Suprapubic skin (tissue), 4 donors: Measurements from ENCODE around the gene BHLHE41. TPM values are rescaled to one million over a fixed set of nuclear protein-coding genes. Genes with fewer than 3 reads are reported as not detected.

ENCODE experiments used
- DNase-seq, 2 donors: peaks; one replicate each; pipeline ENCODE4 v3.0.0-alpha.2; 2019; ENCODE audit warnings: low spot score in 2 of 2
- H3K27ac ChIP-seq: fragments of 200-600 bp; sonication (generic); one replicate; pipeline ENCODE4 v1.5.1; 2019
- H3K27me3 ChIP-seq: fragments of 200-600 bp; sonication (generic); one replicate; pipeline ENCODE4 v1.5.1; 2019
- H3K36me3 ChIP-seq: fragments of 200-600 bp; sonication (generic); one replicate; pipeline ENCODE4 v1.5.1; 2019
- H3K4me1 ChIP-seq: fragments of 200-600 bp; sonication (generic); one replicate; pipeline ENCODE4 v1.5.1; 2019
- H3K4me3 ChIP-seq: fragments of 200-600 bp; sonication (generic); one replicate; pipeline ENCODE4 v1.5.1; 2019; ENCODE audit warnings: mild to moderate bottlenecking
- H3K9me3 ChIP-seq: fragments of 200-600 bp; sonication (generic); one replicate; pipeline ENCODE4 v1.5.1; 2019
- EP300 ChIP-seq: sonication (generic); formaldehyde crosslinking; IDR thresholded peaks from one replicate; pipeline ENCODE4 v1.6.1; 2017; ENCODE audit warnings: antibody characterized with exemption
- POLR2A ChIP-seq, 2 donors: fragments of 450-650 bp; IDR thresholded peaks; one replicate each; pipeline ENCODE4 v1.6.1; 2017; ENCODE audit warnings: antibody characterized with exemption in 2 of 2, mild to moderate bottlenecking in 2 of 2, moderate library complexity in 2 of 2
- POLR2AphosphoS5 ChIP-seq, 3 donors: sonication (generic); formaldehyde crosslinking; IDR thresholded peaks; one replicate each; pipeline ENCODE4 v1.6.1; 2017; ENCODE audit warnings: antibody characterized with exemption in 3 of 3
- WGBS: methylation state at CpG from one replicate; pipeline ENCODE4 v1.1.5; 2018; 5-methylcytosine and 5-hydroxymethylcytosine counted together
- total RNA-seq, 4 donors: library from RNA; depleted of rRNA; stranded (reverse); fragments of >200 nt; gene quantifications; one replicate each; pipeline ENCODE4 v1.1.0, GENCODE V29; 2016
- TF ChIP-seq, protein P1 (sequence below), 2 donors: fragments of 200-600 bp in 1 of 2; fragments of 450-650 bp in 1 of 2; sonication (generic) in 1 of 2; IDR thresholded peaks; one replicate each; pipeline ENCODE4 v1.5.1; 2016 to 2019; ENCODE audit warnings: antibody characterized with exemption in 2 of 2, mild to moderate bottlenecking in 1 of 2, moderate library complexity in 1 of 2

The BHLHE41 gene
- total RNA-seq, 4 donors from 2014 or later: 2.5 to 7.2 (median 5.6) TPM

DNA sequence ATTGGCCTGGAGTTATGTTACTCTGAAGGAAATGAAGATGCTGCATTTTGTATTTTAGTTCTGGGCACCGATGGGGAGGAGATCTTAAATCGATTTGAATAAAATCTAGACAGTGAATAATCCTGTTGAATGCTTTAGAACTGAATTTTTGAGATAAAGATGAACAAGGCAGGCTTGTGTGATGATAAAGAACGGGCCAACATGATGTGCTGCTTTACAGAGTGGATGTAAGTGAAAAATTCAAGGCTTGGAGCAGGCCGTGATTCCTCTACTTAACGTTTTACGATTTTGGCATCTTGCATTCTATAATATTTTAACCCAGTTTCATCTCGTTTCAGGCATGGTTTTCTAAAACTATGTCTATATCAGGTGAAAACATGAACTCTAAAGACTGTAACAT lies 23.5 kb upstream of the BHLHE41 start:
- no peak for DNase-seq
- peaks cover 12% of the 10 kb centered on the region for H3K4me1 ChIP-seq
- H3K36me3 ChIP-seq: no peaks in the 10 kb centered on the region
- 84% methylated on average over 7 of the region's 7 CpGs for WGBS
- H3K4me3 ChIP-seq: no peak overlapping the region
- no peak overlapping the region for H3K27ac ChIP-seq
- TF ChIP-seq POLR2A (IDR thresholded peaks at IDR 0.05): no peak
- no peak for TF ChIP-seq EP300
- TF ChIP-seq, protein P1, sequence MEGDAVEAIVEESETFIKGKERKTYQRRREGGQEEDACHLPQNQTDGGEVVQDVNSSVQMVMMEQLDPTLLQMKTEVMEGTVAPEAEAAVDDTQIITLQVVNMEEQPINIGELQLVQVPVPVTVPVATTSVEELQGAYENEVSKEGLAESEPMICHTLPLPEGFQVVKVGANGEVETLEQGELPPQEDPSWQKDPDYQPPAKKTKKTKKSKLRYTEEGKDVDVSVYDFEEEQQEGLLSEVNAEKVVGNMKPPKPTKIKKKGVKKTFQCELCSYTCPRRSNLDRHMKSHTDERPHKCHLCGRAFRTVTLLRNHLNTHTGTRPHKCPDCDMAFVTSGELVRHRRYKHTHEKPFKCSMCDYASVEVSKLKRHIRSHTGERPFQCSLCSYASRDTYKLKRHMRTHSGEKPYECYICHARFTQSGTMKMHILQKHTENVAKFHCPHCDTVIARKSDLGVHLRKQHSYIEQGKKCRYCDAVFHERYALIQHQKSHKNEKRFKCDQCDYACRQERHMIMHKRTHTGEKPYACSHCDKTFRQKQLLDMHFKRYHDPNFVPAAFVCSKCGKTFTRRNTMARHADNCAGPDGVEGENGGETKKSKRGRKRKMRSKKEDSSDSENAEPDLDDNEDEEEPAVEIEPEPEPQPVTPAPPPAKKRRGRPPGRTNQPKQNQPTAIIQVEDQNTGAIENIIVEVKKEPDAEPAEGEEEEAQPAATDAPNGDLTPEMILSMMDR (IDR thresholded peaks at IDR 0.05): no peak
- TF ChIP-seq POLR2AphosphoS5 (IDR thresholded peaks at IDR 0.05): no peak
- no peaks in the 10 kb centered on the region for H3K27me3 ChIP-seq
- H3K9me3 ChIP-seq: no peaks in the 10 kb centered on the region

DNA sequence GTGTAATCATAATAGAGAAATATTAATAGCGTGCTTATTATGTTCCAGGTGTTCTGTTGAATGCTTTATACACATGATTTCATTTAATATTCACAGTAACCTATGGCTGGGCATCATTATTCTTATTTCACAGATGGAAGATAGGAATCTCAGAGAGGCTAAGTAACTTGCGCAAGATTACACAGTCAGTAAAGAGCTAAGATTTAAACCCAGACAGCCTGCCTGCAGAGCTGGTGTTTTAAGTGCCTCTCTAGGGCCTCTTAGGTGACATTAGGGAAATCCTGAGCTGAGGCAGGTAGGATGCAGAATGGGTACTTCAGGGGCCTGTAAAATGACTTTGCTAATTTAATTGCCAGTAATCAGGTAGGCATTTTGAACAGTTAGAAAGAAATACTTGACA lies 18.5 kb upstream of the BHLHE41 start:
- TF ChIP-seq POLR2AphosphoS5 (IDR thresholded peaks at IDR 0.05) (no peak), POLR2A (IDR thresholded peaks at IDR 0.05) (no peak), EP300 (no peak)
- TF ChIP-seq, protein P1 (IDR thresholded peaks at IDR 0.05): no peak
- no peaks in the 10 kb centered on the region for H3K9me3 ChIP-seq
- no peak overlapping the region for H3K4me3 ChIP-seq
- no peak overlapping the region for H3K27ac ChIP-seq
- H3K27me3 ChIP-seq: no peaks in the 10 kb centered on the region
- WGBS: 45% methylated on average over 2 of the region's 2 CpGs
- no peaks in the 10 kb centered on the region for H3K4me1 ChIP-seq
- no peak for DNase-seq
- no peaks in the 10 kb centered on the region for H3K36me3 ChIP-seq

DNA sequence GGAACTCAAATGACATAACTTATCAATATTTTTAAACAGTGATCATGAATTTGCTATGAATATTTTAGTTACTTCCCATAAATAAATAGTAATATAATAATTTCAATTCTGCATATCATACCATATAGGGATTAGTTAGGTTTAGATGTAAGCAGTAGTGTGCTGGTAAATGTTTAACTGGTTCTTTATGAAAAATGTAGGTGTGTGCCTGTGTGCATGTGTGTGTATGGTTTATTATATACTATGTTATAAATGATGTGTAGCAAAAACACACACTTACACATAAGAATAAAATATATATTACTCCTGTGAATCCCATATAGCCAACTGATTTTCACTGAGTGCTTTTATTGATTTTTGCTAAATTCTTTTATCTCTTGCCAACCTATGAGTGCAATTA lies 14.0 kb upstream of the BHLHE41 start:
- no peaks in the 10 kb centered on the region for H3K36me3 ChIP-seq
- TF ChIP-seq EP300 (no peak), POLR2AphosphoS5 (IDR thresholded peaks at IDR 0.05) (no peak), POLR2A (IDR thresholded peaks at IDR 0.05) (no peak)
- TF ChIP-seq, protein P1 (IDR thresholded peaks at IDR 0.05): no peak
- DNase-seq: no peak

GRCh38 chr12:26136688-26137087 lies 11.9 kb upstream of the BHLHE41 start:
- Histone ChIP-seq H3K36me3 (no peaks in the 10 kb centered on the region), H3K4me1 (peaks cover 10% of the 10 kb centered on the region), H3K9me3 (no peaks in the 10 kb centered on the region), H3K27ac (no peak overlapping the region), H3K4me3 (no peak overlapping the region), H3K27me3 (no peaks in the 10 kb centered on the region)
- no peak for DNase-seq
- WGBS: 77% methylated on average over 3 of the region's 3 CpGs
- TF ChIP-seq EP300 (no peak), POLR2A (IDR thresholded peaks at IDR 0.05) (no peak)
- TF ChIP-seq, protein P1 (IDR thresholded peaks at IDR 0.05): no peak

More for the DNA sequence above, 14.0 kb upstream of the BHLHE41 start:
- H3K27ac ChIP-seq: no peak overlapping the region
- H3K9me3 ChIP-seq: no peaks in the 10 kb centered on the region
- no peaks in the 10 kb centered on the region for H3K27me3 ChIP-seq
- no peak overlapping the region for H3K4me3 ChIP-seq
- peaks cover 10% of the 10 kb centered on the region for H3K4me1 ChIP-seq

GRCh38 chr12:26135571-26135970 lies 10.7 kb upstream of the BHLHE41 start:
- no peak for DNase-seq
- TF ChIP-seq, protein P1 (IDR thresholded peaks at IDR 0.05): no peak
- TF ChIP-seq POLR2AphosphoS5 (IDR thresholded peaks at IDR 0.05): no peak
- TF ChIP-seq POLR2A (IDR thresholded peaks at IDR 0.05): no peak
- no peak for TF ChIP-seq EP300
- WGBS: 63% methylated on average over 3 of the region's 3 CpGs
- Histone ChIP-seq H3K4me3 (no peak overlapping the region), H3K27ac (no peak overlapping the region), H3K4me1 (peaks cover 10% of the 10 kb centered on the region), H3K9me3 (no peaks in the 10 kb centered on the region), H3K27me3 (no peaks in the 10 kb centered on the region), H3K36me3 (no peaks in the 10 kb centered on the region)
